Left colon (tissue), 2 donors: ENCODE results near the gene DUSP1. TPM values are rescaled to one million over a fixed set of nuclear protein-coding genes. Genes with fewer than 3 reads are reported as not detected.

ENCODE experiments used
- ATAC-seq: fragments of 200-7000 bp; cut with Tn5 transposase; one replicate; pipeline ENCODE4 v1.9.1; 2020; ENCODE audit warnings: mild to moderate bottlenecking, moderate library complexity
- DNase-seq, 2 donors: peaks; one replicate each; pipeline ENCODE4 v3.0.0-alpha.2; 2020
- intact Hi-C, 2 donors: fragments of 100-400 bp; cut with DNase I in 1 of 2; cut with micrococcal nuclease in 1 of 2; formaldehyde crosslinking; loops; one replicate each; pipeline versions ENCODE4 v1.11.2 to v1.14.0; 2022; cut with DNase I, micrococcal nuclease
- total RNA-seq, 2 donors: library from RNA; stranded (reverse); fragmentation: NEBNext Ultra II Directional; extraction: Animal tissue kit (Norgen Biotek cat#: 25700); gene quantifications; one replicate each; pipeline ENCODE4 v1.2.1, GENCODE V29; 2021
- donor health status: DM: no; HTN: no; CAD: no.
- donor health status: DM: yes; HTN: yes; CAD: no.

The DUSP1 gene
- total RNA-seq, 2 donors from 2014 or later: 148 to 242 TPM

DNA sequence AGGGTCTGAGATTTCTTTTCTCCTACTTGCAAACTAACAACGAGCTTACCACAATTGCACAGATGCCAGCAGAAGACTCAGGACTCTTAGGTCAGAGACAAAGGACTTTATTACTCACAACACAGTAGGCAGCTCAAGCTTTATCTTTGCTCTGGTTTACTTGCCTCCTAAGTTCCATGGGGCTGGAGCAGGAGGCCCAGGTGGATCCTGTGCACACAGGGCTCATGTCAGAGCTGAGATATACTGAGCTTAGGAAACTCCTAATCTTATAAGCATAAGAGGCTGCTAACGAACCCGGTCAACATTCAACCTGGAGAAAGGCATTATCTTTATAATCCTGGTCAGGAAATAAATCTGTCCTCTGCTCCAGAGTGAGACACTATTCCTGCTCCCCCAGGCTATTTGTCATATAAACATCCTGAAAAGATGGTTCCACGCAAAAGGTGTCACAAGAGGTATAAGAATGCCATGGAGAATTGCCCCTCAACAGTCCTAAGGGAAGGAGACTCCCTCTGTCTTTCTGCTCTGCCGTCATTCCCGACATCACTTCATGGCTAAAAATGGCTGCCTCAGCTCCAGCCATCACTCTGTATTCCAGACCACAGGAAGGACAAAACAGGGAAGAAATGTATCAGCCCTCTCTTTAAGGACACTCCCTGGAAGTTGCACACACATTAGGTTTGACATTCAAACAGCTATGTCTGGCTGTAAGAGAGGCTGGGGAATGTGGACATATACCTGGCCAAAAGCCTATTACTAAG is 16.2 kb downstream of the DUSP1 start:
- no peak for ATAC-seq
- intact Hi-C loops: no loop called here
- no peak for DNase-seq

DNA sequence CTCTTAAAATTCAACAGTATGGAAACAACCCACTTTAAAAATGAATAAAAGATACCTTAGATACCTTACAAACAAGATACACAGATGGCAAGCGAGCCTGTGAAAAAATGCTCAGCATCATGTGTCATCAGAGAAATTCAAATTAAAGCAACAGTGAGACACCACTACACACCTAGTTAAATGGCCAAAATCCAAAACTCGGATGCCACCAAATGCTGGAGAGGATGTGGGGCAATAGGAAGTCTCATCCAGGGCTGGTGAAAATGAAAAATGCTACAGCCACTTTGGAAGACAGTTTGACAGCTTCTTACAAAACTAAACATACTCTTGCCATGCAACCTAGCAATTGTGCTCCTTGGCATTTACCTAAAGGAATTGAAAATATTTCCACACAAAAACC is 17.9 kb downstream of the DUSP1 start:
- ATAC-seq (no peak), DNase-seq (no peak)
- intact Hi-C loops: no loop called here

DNA sequence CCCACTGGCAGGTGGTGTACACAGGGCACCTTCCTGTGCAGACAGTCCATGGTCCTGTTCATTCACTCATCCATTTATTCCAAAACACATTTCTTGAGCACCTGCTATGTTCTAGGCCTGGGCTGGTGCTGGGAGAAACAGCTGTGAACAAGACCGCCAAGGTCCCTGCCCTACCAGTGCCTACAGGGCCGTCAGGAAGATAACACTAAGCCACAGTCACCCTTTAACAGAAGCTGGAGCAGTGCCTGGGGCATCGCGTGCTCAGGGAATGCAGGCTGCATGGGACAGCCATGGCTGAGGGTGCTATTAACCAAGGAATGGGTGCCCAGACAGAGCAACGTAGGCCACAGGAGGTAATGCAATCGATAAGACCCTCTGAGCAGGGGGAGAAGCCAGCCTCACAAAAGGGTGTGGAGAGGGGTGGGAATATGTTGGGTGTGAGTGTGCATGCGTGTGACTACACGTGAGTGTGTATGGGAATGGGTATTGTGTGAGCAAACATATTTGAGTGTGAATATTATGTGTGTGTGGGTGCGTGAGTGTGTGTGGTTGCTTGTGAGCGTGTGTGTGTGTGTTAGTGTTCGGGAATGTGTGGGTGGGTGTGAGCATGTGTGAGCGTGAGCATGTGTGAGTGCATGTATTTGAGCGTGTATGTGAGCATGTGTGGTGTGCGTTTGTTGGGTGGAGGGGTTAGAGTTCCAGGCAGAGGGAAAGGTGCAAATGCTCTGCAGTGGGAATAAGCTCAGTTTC is 19.1 kb downstream of the DUSP1 start:
- intact Hi-C loops: no loop called here
- DNase-seq (no peak), ATAC-seq (no peak)

DNA sequence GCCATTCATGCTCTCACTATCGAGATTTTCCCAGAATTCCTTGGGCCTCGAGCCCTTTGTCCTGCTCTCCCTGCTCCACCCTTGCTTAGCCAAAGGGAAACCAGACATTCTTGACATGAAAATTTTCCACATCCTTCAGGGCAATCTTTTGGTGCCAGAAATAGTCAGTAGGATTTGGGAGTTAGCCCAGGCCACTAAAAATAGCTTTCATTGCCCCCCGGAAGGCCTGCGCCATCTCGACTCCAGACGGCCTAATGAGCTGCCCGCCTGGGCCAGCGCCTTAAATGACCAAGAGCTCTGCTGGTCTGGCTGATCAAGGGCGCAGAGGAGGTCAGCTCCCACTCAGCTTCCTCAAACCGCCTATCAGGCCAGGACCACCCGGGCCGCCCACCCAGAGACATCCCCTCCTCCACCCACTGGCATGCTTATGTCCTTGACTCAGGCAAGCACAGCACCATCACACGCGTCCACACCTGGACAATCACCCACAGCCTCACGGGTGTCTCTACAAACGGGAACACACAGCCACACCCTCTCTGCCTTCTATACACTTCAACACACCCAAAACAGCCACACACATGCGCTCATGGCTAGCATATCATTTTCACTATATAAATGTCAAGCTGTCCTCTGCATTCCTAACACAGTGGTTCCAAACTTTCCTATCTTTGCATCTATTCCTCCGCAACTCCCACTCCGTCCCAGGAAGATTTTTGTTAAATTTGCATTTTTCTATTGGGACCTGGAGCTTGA is 20.9 kb downstream of the DUSP1 start:
- ATAC-seq: peak; percentile 96
- no peak for DNase-seq
- intact Hi-C loops: no loop called here

DNA sequence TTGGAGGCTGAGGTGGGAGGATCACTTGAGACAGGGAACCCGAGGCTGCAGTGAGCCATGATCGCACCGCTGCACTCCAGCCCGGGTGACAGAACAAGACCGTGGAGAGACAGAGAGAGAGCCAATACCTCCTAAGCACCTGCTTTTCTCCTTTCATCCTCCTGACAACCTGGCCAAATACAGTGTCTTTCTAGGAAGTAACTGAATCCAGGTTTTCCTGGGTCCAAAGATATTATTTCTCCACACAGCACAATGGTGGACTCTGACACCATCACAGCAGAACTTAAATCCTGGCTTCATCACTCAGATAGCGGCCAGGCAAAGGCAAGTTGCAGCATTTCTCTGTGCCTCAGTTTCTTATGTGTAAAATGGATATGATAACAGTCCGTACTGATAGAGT is 21.9 kb downstream of the DUSP1 start:
- ATAC-seq (no peak), DNase-seq (no peak)
- intact Hi-C loops: no loop called here

DNA sequence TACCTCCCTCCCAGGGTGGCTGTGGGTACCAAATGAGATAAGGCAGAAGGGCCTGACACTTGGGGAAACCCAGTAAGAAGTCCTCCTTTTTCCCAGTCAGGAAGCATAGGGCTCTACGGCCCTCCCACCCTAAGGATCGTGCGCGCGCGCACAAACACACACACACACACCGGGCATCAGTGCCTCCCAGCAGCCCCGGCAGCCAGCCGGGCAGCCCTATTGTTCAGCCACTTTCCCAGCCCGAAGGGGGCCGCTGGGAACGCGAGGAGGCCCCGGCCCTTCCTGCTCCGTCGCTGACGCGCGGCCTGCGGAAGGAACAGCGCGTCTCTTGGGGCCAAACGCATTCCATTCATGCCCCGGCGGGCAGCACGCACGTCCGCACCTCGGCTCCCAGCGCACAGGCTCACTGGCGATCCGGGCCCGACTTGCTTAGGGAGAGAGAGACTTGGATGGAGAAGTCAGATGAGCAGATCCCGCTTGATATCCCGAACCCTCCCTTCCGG is 22.6 kb downstream of the DUSP1 start:
- no peak for ATAC-seq
- no peak for DNase-seq
- intact Hi-C loops: no loop called here

DNA sequence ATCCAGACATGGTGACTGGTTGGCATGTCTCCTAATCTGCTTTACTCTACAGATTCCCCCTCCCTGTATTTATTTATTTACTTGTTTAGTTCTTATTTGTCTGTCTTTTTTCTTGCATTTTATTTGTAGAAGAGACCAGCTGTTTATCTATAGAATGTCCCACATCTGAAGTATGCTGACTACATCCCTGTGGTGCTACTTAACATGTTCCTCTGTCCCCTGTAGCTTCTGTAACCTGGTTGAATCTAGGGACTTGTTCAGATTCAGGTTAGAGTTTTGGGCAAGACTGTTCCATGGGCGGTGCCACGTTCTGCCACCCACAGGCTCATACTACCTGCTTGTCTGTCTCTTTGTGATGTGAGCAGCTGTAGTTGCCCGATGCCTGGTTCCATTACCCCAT is 23.5 kb downstream of the DUSP1 start:
- intact Hi-C loops: no loop called here
- DNase-seq (no peak), ATAC-seq (no peak)

DNA sequence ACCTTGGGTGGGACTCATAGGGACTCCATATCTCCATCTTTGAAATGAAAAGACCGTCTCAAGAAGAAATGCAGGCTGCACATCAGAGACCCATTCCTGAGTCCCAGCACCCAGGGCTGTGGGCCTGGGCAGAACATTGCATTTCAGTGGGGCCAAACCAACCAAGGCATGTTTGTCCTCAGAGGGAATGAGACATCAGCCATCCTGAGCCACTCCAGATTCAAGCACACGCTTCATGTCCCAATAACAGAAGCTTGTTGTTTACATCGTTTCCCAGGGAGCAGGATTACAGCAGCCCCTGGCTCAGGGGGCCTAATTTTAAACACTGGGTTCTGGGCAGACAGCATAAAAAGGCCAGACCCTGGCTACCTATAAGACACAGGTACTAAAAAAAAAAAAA is 24.3 kb downstream of the DUSP1 start:
- intact Hi-C loops: no loop called here
- ATAC-seq: no peak
- DNase-seq: no peak

DNA sequence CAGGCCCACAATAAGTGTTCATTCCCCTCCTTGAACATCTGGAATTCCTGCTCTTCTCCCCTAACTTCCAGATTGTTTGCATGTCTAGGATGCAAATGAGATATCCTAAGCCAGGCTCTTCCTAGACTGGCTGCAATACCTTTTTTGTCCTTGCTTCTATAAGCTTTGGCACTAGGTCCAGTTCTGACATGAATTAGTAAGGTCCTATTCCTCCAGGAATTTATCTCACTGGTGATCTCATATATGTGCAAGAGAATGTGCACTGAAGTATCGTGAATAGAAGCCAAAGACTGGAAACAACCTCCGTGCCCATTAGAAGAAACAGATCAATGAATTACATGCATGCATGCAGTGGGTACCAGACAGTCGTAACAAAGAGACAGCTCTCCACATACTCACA is 25.2 kb downstream of the DUSP1 start:
- ATAC-seq (no peak), DNase-seq (no peak)
- intact Hi-C loops: no loop called here

DNA sequence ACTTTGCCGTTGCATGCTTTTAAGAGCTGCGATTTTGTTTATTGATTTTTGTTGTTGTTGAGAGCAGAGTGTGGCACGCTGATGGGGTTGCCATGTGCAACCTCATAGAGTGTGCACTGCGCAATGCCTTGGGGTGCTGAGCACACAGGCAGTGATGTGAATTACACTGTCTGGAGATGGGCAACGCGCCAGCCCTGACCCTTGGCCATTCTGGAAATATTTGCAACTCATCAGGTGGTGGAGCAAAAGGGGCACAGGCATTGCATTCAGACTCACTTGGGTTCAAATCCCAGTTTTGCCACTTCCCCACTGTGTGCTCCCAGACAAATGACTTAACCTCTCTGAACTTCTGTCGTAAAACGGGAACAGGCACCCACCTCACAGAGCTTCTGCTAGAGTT is 25.6 kb downstream of the DUSP1 start:
- intact Hi-C loops: no loop called here

DNA sequence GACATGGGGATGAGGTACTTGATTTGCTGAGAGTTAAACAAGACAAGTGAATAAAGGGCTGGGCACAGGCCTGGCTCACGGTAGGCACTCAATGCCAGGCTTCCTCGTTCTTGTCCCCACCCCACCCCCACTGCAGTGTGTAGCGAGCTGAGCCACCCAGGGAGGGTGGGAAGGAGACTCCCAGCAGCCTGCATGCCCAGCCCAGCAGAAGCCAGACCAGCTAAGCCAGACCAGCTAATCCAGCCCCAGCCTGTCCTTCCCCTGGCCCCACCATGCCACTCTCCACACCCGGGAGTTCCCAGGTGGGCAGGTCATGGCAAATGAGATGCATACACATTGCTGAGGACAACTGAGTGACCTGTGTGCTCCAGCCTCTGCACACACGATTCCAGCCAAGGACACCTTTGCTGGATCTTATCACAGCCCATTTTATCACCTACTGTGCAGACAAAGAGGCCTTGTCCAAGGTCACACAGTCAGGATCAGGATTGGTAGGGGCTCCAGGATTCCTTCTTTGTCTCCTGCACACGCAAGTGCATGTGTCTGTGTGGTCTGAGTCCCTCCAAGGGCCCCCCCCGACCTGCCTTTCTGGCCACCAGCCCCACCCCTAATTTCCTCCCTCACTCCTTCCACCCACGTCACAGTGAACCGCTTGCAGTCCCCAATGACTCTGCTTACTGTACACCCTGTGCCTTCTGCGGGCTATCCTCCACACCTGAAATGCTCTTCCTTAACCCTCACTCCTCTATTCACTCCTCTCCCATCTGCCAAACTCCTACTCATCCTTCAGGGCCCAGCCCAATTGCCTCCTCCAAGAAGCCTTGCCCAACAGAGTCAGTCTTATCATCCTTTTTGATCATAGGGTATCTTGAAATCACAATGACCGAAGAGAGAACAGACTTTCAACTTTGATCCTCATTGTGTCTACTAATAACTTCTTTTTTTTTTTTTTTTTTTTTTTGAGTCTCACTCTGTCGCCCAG is 26.6 kb downstream of the DUSP1 start:
- ATAC-seq (peak; percentile 98), DNase-seq (peak; percentile 76 to 79)
- intact Hi-C loops: no loop called here

More for the DNA sequence above, 25.6 kb downstream of the DUSP1 start:
- ATAC-seq (no peak), DNase-seq (no peak)

DNA sequence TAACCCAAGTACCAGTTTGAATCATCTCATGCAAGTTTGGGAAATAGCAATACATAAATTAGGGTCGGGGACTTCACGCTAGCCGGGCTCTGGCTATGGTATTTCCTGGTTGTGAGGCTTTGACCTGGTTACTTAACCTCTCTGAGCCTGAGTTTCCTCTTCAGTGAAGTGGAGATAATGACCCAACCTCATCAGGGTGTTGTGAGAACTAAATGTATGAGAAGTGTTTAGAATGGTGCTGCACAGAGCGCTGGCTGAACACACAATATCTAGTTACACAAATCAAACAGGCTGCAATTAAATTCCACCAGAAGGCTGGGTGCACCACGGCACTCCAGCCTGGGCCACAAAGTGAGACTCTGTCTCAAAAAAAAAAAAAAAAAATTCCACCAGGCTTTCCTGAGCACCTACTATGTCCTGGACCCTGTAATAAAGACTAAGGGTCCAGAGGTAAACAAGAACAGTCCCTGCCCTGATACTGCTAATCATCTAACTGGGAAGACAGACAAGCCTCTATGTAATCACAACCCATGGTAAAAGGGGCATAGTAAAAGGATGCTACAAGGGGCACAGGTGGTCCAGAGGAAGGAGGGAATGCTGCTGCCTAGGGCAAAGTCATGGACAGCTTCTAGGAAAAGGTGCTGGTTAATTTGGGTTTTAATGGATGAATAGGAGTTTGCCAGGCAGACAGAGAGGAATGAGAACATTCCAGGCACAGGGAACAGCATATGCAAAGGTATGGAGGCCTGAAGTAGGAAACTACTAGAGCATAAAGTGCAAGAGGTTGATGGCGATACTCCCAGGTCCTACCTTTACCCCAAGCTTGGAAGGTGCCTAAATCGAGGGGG is 27.7 kb downstream of the DUSP1 start:
- ATAC-seq (no peak), DNase-seq (no peak)
- intact Hi-C loops: no loop called here

DNA sequence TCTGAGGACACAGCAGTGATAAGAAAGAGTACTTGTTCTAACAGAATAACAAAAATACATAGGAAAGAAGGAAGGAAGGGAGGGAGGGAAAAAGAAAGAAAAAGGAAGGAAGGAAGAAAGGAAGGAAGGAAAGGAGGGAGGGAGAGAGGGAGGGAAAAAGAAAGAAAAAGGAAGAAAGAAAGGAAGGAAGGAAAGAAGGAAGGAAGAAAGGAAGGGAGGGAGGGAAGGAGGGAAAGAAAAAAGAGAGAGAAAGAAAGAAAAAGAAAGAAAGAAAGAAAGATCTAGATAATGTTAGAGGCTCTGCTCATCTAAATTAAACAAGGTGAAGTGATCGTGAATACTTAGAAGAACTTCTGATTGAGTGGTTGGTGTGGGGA is 29.8 kb downstream of the DUSP1 start:
- ATAC-seq (no peak), DNase-seq (no peak)
- intact Hi-C loops: no loop called here

DNA sequence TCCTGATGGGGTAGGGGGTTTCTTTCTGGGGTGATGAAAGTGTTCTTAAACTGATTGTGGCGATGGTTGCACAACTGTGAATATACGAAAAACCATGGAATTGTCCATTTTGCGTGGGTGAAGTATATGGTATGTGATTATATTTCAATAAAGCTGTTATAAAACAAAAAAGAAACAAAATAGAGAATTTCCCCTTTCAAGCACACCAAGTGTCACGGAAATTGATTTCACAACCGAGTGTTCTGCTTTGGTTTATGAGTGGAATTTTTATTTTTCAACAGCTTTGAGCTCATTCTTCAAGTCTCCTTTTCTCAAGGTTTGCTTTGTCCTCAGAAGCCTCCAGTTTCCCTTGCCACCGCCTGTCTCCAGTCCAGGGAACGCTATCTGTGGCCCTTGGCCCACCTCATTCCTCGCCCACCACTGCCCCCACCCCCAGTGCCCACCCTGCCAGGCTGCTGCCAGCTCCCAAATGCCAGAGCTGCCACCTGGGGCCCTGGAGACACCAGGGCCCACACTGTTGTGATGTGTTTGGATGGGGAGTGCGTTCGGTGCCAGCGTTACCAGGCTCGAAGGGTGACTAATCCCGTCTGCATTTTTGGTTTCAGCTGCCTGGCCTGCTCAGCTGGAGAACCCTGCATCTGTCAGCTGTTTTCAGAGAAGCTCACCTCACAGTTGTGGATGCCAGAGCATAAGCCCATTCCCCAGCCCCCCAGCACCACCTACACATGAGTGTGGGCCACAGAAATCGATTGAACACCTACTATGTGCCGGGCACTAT is 30.4 kb downstream of the DUSP1 start:
- intact Hi-C loops: no loop called here
- DNase-seq (peak in 1 of 2 donors; percentile 60), ATAC-seq (no peak)

DNA sequence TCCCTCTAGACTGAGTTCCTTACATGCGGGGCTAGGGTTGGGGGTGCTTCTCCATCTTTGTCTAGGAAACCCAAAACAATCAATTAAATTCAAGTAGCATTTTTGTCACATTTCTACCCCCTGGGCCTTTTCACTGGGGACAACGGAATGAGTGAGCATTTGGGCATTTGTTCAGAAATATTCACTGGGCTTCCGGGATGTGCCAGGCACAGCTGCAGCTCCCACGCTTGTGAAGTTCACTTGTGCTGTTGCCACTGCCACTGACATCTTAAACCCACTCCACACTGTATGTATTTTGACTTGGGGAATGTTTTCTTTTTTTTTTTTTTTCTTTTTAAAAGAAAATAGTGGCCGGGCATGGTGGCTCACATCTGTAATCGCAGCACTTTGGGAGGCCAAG is 31.6 kb downstream of the DUSP1 start:
- intact Hi-C loops: no loop called here
- ATAC-seq (no peak), DNase-seq (no peak)

DNA sequence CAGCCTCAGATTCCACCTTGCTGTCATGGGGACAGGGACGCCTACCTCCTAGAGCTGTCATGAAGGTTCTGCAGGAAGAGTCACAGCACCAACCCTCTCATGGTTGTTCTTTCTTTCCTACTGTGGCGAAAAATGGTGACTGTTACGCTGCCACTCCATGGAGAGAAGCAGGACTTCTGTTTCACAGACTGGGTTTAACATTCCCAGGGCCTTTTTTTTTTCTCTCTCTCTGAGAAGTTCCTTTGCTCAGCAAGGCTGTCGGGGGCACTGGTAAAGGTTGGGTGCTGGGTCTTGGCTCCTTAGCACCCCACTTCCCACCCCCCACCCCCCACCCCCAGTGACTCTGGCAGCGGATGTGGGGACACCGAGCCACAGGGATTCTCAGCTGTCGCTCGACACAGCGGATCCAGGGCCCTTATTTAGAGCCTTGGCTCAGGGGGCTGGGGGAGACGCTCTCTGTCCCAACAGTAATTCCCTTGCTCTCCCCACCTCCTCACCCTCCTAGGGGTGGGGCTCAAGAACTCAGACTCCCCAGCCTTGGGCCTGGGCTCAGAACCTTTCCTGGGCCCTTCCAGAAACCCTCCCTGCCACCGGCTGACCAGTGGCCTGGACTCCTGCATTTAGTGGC is 34.4 kb downstream of the DUSP1 start:
- intact Hi-C loops: no loop called here
- no peak for ATAC-seq
- DNase-seq: no peak
